Gastroesophageal sphincter (tissue), 3 donors: ENCODE data around the gene PTPRE.

ENCODE experiments used
- CTCF ChIP-seq, 4 experiments: fragments of 200-600 bp in 2 of 4; fragments of 450-650 bp in 2 of 4; sonication (generic) in 1 of 4; IDR thresholded peaks; one replicate each; pipeline ENCODE4 v1.5.1; 2017 to 2019; ENCODE audit warnings: antibody characterized with exemption in 4 of 4, mild to moderate bottlenecking in 2 of 4, moderate library complexity in 2 of 4
- POLR2AphosphoS5 ChIP-seq: sonication (generic); formaldehyde crosslinking; IDR thresholded peaks from one replicate; pipeline ENCODE4 v1.6.1; 2017; ENCODE audit warnings: antibody characterized with exemption

DNA sequence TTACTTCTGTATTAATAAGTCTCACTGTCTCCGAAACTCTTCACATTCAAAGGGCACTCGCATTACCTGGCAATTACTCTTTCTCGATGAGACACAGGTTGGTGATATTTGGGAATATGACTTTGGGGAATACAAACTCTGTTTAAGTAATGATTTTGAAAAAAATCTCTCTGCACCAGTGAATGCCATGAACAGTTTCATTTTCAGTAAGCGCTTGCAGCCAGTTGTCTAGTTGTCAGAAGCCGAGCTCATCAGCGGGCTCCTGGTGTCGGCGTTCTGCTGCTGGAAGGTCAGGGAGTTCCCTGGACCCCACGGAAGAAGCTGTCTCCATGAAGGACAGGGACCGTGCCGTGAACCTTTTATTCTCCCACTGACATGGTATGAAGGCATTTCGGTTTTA lies 57.7 kb downstream of the PTPRE start:
- TF ChIP-seq CTCF (IDR thresholded peaks at IDR 0.05), result no peak
- TF ChIP-seq POLR2AphosphoS5, result no peak
